NCI-H2107 treated with DMSO at 0.1 percent for 48 hours (cell line): ENCODE measurements around the gene KIF4B.
"Not testable (repeated sequence)": the region's sequence is repeated elsewhere in the genome, so short reads cannot be mapped to it uniquely, and the experiment has no call there.

Source experiments
- DNase-seq: peaks from one replicate; lab custom pipeline; 2025; ENCODE audit not compliant: unreplicated experiment; lab: John Stamatoyannopoulos, UW

The KIF4B gene

DNA sequence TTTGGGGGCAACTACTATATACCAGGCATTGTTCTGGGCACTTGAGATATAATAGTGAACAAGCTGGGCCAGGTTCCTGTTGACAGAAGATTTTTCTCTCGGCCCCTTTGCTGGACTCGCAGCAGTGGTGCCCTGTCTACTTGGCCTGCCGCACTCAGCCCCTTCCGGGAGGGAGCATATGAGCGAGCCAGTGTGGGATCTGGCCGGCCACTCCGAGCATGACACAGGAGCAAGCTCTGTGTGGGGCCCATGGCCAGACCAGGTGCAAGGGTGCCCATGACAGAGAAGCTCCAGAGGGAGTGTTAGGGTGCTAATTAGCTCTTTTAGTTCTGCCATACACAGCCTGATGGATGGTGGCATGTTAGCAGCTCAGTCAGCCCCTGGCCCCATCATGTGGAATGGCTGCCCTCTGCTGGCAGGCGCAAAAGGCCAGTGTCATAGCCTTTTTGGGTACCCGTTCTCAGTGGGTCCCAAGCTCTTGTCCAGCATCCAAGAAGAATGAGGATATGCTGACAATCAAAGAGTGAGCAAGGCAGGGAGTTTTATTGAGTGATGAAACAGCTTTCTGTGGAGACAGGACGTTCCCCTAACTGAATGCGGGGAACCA, 9.3 kb upstream of the KIF4B start:
- no peak for DNase-seq

DNA sequence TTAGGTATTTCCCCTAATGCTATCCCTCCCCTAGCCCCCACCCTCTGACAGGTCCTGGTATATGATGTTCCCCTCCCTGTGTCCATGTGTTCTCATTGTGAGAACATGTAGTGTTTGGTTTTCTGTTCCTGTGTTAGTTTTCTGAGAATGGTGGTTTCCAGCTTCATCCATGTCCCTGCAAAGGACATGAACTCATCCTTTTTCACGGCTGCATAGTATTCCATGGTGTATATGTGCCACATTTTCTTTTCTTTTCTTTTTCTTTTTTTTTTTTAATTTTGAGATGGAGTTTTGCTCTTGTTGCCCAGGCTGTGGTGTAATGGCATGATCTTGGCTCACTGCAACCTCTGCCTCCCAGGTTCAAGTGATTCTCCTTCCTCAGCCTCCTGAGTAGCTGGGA, 7.3 kb upstream of the KIF4B start:
- DNase-seq = not testable (repeated sequence)

GRCh38 chr5:155008669-155009068, 4.9 kb upstream of the KIF4B start:
- DNase-seq = no peak

DNA sequence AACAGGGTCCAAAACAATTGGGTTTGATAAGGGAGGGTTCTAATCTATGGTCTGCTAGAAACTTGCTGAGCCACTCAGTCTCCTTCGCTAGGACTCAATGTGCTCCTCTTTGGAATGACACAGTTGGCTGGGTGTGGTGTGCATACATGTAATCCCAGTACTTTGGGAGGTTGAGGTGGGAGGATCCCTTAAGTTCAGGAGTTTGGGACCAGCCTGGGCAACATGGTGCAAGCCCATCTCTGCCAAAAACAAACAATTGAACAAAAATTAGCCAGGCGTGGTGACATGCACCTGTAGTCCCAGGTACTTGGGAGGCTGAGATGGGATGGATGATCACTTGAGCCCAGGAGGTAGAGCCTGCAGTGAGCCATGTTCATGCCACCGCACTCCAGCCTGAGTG, 2.7 kb upstream of the KIF4B start:
- DNase-seq = no peak

DNA sequence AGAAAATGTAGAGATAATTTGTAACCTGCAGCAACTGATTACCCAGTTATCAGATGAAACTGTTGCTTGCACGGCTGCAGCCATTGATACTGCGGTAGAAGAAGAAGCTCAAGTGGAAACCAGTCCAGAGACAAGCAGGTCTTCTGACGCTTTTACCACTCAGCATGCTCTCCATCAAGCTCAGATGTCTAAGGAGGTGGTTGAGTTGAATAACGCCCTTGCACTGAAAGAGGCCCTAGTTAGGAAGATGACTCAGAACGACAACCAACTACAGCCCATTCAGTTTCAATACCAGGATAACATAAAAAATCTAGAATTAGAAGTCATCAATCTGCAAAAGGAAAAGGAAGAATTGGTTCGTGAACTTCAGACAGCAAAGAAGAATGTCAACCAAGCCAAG, 1.7 kb downstream of the KIF4B start:
- DNase-seq = no peak

DNA sequence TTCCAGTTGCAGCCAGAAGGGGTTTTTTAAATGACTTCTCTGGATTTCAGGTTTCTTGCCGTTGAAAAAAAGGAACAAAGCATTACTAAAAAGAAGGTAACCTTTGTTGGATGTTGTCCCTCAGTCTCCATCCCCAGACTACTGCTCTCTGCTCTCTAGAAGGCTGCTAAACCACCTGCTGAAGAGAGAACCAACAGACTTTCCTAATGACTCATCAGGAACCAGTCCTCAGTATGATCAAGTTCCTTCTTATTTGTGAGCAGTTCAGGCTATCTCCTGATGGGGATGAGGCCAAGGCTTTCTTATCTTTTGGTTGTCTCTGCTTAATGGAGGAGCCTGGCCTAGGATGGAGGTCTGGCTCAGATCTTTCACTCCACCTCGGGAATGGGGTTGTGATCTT, 4.1 kb downstream of the KIF4B start:
- no peak for DNase-seq

DNA sequence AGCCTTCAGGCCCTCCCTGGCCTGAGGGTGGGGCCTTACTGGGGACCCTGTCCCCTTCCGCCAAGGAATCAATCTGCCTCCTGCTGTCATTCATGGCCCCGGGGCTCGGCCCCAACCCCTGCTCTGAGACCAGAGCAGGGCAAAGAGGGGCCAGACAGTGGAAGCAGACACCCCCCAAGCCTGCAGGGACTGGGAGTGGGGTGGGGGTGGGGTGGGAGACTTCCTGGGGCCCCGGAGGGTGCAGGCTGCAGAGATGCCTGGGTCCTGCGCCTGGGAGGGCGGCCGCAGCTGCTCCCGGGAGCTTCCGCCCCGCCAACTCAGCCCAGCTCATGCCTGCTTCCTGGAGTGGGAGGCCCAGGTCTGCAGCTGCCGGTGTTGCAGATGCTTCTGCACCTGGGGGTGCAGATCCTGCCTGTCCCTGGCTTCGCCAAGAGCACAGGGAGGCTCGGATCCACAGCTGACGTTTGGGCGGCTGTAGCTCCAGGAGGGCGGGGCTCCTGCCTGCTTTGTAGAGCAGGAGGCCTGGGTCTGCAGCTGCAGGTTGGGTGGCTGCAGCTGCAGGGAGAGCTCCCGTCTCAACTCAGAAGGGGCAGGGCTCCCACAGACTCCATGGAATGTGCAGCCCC, 6.2 kb downstream of the KIF4B start:
- DNase-seq = no peak

DNA sequence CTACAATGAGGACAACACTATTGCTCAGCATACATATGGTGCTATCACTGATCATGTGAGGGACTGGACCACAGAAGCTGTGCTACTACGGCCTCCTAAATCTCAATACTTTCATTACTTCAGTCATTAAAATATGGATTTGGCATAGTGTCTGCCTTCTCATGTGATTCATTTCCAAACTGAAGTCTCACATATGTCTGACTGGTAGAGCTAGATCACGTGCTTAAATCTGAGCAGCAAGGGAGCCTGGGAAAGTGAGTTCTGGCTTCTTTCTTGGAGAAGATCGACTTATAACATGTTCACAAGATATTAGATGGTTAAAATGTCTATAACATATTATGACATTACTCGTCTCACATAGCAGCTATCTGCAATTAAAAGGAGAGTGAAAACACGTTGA, 8.3 kb downstream of the KIF4B start:
- no peak for DNase-seq

GRCh38 chr5:155023320-155023719, 9.8 kb downstream of the KIF4B start:
- no peak for DNase-seq

DNA sequence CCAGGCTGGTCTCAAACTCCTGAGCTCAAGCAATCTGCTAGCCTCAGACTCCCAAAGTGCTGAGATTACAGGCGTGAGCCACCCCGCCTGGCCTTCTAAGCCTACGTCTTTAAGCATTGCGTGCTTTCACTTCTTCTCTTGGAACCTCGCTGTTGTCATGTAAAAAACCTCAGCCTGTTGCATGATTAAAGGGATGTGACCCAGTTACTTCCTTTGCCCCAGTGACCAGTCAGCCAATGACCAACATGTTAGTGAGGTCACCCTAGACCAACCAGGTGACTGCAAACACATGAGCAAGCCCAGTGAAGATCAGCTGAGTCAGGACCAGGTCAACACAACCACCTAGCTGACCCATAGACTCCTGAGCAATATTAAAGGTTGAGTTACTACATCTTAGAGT, 10.5 kb downstream of the KIF4B start:
- DNase-seq = no peak

GRCh38 chr5:155025895-155026294, 12.3 kb downstream of the KIF4B start:
- no peak for DNase-seq

DNA sequence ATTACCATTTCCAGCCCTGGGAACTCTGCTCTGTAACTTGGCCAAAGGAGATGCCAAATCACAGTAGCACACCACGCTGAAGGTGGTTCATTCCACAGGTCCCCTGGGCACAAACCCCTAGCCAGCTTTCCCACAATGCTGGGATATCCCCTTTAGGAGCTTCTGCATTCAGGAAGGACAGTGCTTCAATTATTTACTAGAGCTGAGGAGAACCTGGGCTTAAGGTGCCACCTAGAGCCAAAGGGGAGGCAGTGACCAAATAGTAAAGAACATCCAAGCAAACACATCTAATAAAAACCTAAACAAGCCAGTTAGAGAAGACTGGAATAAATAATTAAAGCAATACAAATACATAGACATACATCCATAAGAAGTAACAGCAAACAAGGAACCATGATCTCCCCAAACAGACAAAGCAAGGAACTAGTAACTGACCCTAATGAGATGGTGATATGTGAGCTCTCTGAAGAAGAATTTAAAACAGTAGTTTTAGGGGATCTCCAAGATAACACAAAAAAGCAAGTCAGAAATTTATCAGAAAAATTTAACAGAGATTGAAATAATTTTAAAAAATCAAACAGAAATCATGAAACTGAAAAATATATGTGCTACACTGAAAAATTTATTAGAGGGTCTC, 14.6 kb downstream of the KIF4B start:
- DNase-seq = no peak

DNA sequence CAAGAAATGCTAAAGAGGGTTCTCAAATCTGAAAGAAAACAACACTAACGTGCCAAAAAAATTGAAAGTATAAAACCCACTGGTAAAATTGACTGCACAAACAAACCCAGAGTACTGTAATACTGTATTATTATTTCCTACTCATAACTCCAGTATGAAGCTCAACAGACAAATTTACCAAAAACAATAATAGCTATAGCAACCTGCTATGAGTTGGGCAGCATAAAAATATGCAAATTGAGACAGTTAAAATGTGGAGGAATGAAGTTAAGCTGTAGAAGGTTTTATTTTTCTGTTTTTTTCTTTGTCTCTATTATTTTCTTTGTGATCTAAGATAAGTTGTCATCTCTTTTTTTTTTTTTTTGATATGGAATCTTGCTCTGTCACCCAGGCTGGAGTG, 15.7 kb downstream of the KIF4B start:
- DNase-seq = no peak

DNA sequence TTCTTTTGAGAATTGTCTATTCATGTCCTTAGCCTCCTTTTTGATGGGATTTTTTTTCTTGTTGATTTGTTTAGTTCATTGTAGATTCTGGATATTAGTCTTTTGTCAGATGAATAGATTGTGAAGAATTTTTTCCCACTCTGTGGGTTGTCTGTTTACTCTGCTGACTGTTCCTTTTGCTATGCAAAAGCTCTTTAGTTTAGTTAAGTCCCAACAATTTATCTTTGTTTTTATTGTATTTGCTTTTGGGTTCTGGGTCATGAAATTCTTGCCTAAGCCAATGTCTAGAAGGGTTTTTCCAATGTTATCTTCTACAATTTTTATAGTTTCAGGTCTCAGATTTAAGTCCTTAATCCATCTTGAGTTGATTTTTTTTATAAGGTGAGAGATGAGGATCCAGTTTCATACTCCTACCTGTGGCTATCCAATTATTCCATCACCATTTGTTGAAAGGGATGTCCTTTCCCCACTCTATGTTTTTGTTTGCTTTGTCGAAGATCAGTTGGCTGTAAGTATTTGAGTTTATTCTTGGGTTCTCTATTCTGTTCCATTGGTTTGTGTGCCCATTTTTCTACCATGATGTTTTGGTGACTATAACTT, 20.7 kb downstream of the KIF4B start:
- DNase-seq = not testable (repeated sequence)

DNA sequence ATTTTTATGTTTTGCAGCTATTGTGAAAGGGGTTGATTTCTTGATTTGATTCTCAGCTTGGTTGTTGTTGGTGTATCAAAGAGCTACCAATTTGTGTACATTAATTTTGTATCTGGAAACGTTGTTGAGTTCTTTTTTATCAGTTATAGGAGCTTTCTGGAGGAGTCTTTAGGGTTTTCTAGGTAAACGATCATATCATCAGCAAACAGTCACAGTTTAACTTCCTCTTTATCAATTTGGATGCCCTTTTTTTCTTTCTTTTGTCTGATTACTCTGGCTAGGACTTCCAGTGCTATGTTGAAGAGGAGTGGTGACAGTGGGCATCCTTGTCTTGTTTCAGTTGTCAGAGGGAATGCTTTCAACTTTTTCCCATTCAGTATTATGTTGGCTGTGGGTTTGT, 21.5 kb downstream of the KIF4B start:
- not testable (repeated sequence) for DNase-seq

DNA sequence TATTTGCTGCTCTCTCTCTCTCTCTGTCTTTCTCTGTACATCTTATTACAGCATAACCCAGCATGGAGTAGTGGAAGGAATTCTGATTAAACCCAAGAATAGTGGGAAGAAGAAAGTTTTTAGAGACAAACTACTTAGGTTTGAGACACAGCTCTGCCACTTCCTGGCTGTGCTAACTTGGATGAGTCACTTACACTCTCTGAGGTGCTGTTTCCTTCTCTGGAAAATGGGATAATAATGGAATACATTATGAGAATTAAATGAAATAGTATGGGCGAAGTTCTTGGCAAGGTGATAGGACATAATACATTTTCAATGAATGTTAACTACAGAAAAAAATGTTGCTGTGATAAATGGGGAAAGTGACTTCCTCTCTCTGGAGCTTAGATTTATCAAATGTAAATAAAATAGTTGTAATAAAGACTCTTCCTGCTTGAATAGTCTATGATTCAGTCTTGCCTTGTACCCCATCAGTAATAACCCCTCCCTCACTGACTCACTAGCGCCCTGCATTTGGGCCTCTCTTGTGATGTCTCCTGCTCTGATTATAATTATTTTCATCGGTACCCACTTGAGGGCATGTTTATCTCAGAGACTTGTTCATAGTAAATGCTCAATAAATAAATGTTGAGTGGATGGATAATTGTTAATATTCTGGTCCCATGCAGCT, 27.6 kb downstream of the KIF4B start:
- no peak for DNase-seq

- no peak for DNase-seq
Measured at GRCh38 chr5:155044591-155044990, 31.0 kb downstream of the KIF4B start.

DNA sequence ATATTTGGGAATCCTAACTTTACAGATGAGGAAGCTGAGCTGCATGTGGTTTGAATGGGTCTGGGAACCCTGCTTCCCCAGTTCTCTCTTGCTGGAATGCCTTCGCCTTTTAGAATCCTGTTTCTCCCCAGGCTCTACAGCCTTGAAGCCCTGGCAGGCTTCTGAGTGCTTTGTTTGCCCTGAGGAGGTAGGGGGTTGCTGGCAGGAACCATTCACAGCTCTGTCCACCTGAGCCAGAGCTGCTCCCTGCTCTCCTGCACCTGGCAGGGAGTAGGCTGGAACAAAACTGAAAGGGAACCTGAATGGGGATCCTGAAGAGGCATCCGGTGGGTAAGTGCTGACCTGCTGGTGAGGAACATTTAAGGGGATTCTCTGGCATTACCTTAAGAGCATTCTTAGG, 33.0 kb downstream of the KIF4B start:
- DNase-seq = no peak

DNA sequence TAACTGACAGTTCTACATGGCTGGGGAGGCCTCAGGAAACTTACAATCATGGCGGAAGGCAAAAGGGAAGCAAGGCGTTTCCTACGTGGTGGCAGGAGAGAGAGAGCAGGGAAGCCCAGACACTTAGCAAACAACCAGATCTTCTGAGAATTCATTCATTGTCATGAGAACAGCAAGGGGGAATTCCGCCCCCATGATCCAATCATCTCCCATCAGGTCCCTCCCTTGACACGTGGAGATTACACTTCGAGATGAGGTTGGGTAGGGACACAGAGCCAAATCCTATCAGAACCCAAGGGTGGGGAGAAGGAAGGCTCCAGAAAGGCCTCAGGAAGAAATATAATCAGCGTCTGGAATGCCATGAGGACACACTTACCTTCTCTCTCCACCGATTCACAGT, 34.3 kb downstream of the KIF4B start:
- no peak for DNase-seq

DNA sequence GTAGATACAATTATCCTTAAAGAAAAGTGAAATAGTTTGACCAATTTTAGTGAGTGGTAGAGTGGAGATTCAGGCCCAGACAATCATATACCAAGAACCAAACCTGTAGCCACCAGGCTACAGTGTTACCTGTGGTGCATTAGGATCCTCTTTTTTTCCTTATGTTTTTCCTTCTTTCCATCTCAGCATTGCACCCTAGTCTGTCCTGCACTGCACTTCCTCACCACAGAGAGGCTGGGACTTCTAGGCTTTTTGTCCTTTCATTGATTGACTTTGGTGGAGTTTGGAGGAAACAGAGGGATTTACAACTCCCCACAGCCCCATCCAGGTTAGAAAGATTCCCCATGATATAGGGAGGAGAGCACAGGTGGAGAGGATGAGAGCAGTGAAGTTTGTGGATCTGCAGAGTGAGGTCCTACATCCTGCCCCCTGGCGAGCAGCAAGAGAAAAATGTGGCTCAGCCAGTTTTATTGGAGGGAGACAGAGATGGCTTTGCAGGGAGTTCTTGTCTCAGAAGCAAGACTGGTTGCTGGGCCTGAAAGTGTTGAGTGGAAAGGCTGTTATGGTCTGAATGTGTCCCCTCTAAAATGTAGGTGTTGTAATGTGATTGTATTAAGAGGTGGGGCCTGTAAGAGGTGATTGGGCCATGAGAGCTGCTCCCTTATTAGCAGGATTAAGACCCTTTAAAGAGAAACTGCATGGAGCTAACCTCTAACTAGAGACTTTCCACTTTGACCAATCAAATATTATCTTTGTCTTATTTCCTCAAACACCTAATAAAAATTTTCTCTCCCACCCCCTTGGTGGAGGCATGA, 36.2 kb downstream of the KIF4B start:
- no peak for DNase-seq
